RKO (cell line): ENCODE results near the gene SLC34A1.
"Not testable (repeated sequence)": the region's sequence is repeated elsewhere in the genome, so short reads cannot be mapped to it uniquely, and the experiment has no call there.

Experiments used
- DNase-seq: peaks from one replicate; pipeline ENCODE4 v3.0.0-alpha.2; 2016; ENCODE audit warnings: low spot score

The SLC34A1 gene

GRCh38 chr5:177368869-177369644, 15.2 kb upstream of the SLC34A1 start:
- DNase-seq = peak; percentile 60

DNA sequence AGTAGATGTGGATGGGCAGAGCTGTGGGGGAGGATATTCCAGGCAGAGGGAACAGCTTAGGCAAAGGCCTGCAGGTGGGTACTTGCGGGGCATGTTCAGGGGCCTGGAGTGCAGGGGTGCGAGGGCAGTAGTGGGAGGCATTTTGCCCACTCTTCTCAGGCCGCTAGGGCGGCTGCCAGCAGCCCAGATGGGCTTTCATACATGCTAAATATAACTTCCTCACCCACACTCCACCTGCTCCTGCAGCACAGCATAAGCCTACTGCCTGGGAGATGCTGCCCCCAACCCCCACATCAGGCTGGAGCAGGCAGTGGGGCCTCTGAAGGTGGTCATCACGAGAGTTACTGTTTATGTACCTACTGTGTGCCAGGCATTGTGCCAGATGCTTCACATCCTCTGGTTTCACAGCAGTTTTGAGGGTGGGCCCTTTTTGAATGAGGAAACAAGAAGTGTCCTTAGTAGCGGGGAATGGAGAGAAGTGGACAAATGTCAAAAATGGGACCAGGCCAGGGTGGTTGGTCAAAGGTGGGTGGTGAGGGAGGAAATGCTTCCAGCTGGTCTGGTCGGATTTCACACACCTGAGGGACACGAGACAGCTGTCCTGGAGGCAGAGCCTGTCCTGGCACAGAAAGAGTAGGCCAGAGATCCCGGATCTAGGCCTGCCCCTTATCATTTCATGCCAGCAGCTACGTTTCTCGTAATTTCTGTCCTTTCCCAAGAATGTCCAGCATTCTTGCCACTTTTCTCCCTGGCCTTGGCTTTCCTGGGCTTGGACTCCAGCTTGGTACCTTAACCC, 14.4 kb upstream of the SLC34A1 start:
- DNase-seq = no peak

- peak; percentile 94 for DNase-seq
Measured at GRCh38 chr5:177370488-177371119, 13.6 kb upstream of the SLC34A1 start.

DNA sequence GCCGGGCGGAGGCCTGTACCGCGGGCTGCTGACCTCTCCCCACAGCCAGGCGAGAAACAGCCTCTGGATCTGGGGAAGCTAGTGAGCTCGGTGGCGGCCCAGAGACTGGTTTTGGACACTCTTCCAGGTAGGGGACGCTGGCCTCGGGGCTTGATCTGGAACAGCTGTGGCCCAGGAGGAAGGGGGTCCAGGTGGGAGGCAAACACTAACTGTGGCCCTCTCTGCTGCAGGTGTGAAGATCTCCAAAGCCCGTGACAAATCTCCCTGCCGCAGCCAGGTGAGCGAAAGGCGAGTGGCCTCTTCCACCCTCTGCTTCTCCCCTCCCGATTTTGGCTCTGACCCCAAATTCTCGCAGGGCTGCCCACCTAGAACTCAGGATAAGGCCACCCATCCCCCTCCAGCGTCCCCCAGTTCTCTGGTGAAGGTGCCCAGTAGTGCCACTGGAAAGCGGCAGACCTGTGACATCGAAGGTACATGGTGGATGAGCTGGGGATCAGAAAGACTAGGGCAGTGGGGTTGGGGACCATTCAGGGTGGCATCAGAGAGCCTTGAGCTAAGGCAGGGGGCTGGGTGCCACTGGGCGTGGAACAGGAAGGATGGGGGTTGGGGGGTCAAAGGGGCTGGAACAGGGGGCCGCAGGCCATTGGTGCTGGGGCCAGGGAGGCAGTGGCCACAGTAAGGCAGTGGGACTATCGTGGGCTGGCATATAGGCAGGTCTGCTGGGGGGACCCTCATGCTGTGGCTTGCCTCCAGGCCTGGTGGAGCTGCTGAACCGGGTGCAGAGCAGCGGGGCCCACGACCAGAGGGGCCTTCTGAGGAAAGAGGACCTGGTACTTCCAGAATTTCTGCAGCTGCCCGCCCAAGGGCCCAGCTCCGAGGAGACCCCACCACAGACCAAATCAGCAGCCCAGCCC, 12.9 kb upstream of the SLC34A1 start:
- DNase-seq = no peak

DNA sequence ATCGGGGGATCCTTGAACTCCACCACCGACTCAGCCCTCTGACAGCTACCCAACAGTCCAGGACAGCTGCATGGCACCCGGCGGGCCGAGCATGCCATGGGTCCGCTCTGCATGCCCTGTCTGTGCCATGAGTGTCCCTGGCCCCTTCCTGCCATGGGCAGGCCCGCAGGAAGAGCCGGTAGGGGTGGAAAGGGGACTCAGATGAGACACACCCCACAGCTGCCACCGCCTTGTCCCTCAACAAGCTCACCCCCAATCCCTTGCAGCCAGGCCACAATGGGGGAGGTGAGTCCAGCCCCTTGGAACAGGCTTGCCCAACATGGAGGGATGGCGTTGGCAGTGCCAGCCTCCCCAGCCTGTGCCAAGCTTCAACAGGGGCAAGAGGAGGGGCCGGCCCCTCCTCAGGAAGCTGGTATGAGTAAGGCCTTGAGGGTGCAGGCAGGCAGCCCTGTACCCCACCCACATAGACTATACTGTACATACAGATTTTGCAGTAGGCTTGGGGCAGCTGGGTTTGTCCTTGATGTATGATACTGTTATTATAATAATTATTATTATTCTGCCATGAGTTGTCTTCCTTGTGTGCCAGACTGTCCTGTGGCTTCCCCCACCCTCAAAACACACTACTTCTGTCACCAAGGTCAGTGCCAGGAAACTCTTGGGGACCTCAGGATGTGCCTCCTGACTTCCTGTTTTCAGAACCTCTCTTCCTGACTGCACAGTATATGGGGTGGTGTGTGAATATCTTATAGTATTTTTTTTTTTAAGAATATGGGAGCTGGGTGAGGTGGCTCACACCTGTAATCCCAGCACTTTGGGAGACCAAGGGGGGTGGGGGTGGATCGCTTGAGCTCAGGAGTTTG, 12.0 kb upstream of the SLC34A1 start:
- DNase-seq = no peak

DNA sequence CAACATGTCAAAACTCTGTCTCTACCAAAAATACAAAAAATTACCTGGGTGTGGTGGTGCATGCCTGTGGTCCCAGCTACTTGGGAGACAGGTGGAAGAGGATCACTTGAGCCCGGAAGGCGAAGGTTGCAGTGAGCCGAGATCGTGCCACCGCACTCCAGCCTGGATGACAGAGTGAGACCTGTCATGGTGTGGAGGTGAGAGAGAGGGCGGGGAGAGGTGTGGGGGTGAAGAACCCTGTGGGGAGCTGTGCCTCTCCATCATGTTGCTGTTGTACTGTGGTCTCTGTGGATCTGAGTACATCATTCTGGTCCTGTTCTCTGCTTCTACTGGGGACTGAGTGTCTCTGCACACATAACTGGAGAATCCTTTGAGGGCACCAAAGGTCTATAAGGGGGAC, 11.3 kb upstream of the SLC34A1 start:
- DNase-seq = no peak

GRCh38 chr5:177373806-177374205, 10.4 kb upstream of the SLC34A1 start:
- no peak for DNase-seq

- DNase-seq = no peak
Measured at GRCh38 chr5:177374211-177374610, 10.0 kb upstream of the SLC34A1 start.

DNA sequence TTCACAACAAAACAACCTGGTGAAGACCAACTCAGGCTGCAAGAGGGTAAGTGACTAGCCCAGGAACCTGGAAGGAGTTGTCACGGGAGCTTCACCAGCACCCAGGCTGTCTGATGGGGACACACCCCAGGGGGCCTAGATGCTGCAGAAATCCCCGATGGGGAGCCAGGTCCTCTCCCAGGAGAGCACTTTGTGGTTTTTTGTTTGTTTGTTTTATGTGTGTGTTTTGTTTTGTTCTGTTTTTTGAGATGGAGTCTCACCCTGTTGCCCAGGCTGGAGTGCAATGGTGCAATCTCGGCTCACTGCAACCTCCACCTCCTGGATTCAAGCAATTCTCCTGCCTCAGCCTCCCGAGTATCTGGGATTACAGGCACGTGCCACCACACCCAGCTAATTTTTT, 8.7 kb upstream of the SLC34A1 start:
- not testable (repeated sequence) for DNase-seq

DNA sequence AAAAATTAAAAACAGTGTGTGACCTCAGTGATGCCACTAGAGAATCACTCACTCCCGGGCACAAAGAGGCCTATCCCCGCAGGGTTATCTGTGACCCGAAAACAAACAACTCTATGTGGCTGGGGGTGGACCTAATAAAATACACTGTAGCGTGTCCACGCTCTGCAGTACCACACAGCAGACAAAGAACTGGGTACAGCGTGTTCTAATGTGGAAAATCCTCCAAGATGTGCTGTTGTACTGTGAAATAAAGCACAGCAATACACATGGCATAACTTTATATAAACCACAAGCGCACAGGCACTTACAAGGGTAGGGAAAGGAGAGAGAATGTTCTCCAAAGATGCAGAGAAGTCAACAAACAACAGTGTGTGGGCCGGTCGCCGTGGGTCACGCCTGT, 8.1 kb upstream of the SLC34A1 start:
- no peak for DNase-seq

DNA sequence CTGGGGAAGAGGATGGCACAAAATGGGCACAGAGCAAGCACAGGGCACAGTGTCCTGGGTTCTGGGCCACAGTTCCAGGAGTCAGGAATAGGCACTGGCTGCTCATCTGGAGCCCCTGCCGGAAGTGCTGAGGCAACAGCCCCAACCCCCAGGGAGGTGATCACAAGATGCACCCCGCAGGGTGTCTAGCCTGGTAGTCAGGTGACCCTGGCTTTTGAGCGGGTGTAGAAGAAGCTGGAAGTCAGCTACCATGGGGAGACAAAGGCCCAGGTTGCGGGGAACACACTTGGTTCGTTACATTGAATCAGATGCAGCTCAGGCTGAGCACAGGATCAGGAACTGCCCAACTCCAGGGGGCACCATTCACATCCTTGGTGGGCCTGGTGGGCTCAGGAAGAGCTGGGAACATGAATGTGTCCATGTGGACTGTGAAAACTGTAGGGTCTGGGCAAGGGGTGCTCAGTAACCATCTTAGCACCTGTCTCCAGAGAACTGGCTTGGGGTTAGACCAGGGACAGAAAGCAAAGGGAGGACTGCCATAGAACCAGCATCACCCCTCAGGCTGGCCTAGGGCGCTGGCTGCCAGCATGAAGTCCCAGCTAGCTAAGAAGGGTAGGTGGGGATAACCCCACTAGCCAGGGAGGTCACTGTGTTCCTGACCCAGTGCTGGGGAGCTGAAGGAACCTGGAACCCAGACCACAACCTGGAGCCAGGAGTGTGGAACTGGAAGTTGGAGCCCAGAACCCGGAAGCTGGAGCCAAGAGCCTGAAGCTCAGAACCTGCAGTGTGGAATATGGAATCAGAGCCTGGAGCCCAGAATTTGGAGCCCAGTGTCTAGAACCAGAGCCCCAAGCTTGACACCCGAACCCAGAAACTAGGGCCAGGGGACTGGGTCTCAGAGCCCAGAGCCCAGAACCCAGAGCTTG, 6.1 kb upstream of the SLC34A1 start:
- DNase-seq = no peak

DNA sequence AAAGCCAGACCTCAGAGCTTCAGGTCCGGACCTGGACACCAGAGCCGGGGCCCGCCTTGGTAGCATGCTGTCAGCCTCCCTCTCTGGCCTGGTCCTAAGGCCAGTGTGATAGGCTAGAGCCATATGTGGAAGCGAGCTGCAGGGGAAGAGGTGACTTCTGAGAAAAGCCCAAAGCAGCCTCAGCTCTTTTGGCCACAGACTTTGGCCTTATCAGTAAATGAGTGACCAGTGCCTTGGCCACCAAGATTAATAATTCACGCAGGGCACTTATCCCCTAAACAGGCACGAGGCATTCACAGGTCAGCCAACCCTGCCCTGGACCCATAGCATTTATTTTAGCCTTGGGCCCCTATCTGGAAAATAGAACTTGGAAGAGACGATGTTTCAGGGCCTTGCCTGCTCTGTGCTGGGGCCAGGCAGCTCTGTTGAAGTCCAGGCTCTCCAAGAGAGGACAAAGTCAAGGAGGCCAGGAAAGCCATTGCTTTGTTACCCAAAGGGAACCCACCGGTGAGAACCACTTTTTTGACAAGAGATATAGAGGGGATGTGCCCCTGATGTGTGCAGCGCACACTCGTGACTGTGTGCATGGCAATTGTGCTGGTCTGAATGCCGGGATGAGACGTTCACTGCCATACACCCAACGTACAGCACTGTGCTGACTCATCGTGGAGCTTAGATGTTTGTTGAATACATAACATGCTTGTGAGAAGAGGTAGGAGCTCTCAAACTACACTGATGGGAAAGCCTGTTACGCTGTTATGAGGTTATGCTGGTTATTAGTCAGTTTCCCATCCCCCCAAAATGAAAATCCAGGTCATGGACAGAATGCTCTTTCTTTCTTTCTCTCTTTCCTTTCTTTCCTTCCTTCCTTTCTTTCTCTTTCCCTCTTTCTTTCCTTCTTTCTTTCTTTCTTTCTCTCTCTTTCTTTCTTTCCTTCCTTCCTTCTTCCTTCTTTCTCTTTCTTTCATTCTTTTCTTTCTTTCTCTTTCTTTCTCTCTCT, 5.0 kb upstream of the SLC34A1 start:
- peak; percentile 67 for DNase-seq

GRCh38 chr5:177380805-177381126, 3.5 kb upstream of the SLC34A1 start:
- no peak for DNase-seq

DNA sequence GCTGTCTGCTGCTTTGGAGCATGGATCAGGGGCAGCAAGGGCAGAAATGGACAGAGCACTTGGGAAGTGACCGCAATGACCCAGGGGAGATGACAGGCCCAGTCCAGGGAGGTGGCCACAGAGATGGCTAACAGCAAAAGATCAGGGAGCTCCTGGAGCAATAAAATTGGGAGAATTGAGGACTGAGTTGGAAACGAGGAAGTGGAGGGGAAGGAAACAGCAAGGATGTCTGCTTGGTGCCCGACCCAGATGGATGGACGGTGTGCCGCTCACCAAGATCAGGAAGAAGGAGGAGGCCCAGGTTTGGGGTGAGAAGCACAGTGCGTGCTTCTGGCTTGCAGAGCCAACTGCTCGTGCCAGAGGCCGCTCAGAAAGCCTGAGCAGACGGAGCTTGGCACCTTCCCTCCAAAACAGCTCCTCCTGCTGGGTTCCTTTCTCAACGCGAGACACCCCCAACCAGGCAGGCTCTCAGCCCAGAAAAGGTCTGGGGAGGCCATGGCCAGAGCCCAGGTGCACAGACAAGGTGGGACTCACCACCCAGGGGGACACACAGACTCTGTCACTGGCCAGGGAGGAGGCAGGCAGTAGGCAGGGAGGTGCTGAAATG, 1.7 kb upstream of the SLC34A1 start:
- DNase-seq = no peak

DNA sequence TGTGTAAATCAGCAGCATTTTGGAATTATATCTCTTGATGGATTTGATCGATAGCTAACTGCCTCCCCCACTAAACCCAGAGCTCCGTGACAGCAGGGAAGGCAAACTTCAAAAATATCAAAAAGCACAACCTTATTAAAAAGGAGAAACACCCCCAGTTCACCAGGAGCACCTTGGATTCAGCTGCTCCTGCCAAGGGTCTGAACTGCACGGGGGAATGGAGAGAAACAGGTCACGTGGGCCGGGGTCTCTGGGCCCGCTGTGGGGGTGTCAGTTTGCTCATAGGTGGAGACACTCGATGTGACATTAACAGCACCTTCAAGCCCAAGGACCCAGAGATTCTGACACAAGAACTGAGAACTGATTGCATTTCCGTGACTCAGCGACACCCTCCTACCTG, 1.1 kb upstream of the SLC34A1 start:
- no peak for DNase-seq

DNA sequence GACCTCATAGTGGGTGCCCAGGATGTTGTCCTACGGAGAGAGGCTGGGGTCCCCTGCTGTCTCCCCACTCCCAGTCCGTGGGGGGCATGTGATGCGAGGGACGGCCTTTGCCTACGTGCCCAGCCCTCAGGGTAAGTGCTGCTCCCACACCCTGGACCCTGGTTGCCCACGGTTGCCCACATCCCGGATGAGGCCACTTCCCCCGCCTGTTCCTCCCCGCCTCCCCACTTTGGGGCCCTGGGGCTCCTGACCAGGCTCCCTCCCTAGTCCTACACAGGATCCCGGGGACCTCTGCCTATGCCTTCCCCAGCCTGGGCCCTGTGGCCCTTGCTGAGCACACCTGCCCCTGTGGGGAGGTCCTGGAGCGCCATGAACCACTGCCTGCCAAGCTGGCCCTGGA, 1.5 kb downstream of the SLC34A1 start:
- DNase-seq = no peak

DNA sequence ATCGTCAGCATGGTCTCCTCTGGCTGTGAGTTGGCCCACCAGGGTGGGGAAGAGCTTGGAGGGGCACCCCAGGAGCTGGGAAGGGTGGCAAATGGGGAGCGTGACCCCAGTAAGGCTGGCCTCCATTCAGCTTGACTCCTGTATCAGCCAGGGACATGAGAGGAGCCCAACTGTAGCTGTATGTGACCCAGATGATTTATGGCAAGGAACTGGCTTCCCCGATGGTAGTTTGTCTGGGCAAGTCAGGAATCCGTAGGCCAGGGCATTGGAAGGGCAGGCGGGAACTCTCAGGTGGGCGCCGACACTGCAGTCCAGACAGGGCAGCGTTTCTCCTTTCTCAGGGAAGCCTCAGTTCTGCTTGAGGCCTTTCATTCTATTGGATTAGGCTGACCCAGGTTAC, 2.3 kb downstream of the SLC34A1 start:
- DNase-seq = no peak

DNA sequence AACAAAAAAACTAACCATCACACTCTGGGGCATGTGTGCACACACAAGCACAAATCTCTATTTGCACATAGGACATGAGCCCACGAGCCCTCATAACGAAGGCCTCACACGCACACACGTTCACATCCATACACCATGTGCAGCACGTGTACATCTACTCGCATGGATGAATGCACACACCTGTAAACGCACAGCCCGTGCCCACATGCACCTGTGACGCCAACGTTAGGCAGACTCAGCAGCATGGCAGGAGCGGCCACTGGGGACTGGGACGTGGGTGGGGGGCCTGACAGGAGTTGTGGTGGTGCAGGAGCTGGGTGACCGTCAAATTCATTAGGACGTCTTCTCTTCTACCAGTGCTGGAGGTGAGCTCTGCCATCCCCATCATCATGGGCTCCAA, 3.2 kb downstream of the SLC34A1 start:
- no peak for DNase-seq
